Ovary (tissue), 9 donors: ENCODE data around the gene SEMA4B. TPM values are rescaled to one million over a fixed set of nuclear protein-coding genes. Genes with fewer than 3 reads are reported as not detected.

Experiments used
- DNase-seq, 5 donors: peaks; one replicate each; pipeline ENCODE4 v3.0.0-alpha.2; 2019 to 2020
- H3K27ac ChIP-seq, 2 donors: fragments of 200-600 bp; one replicate each; pipeline versions ENCODE4 v1.5.1 to v1.8.0; 2019 to 2022
- H3K27me3 ChIP-seq: fragments of 200-600 bp; one replicate; pipeline ENCODE4 v1.8.0; 2022
- H3K36me3 ChIP-seq: fragments of 200-600 bp; sonication (generic); one replicate; pipeline ENCODE4 v1.5.1; 2019
- H3K4me1 ChIP-seq: one replicate; pipeline ENCODE4 v1.8.1; 2013; ENCODE audit warnings: mild to moderate bottlenecking, moderate library complexity; ENCODE audit not compliant: insufficient read depth
- H3K4me3 ChIP-seq: fragments of 200-600 bp; sonication (generic); one replicate; pipeline ENCODE4 v1.5.1; 2017
- H3K9me3 ChIP-seq, 2 donors: fragments of 200-600 bp in 1 of 2; sonication (generic) in 1 of 2; one replicate each; pipeline versions ENCODE4 v1.5.1 to v1.8.1; 2013 to 2019; ENCODE audit warnings: mild to moderate bottlenecking in 1 of 2, moderate library complexity in 1 of 2
- CTCF ChIP-seq, 3 donors: fragments of 450-650 bp in 2 of 3; fragments of 200-600 bp in 1 of 3; IDR thresholded peaks; one replicate each; pipeline versions ENCODE4 v1.5.1 to v1.8.0; 2016 to 2022; ENCODE audit warnings: antibody characterized with exemption in 3 of 3, mild to moderate bottlenecking in 1 of 3
- EP300 ChIP-seq: sonication (generic); formaldehyde crosslinking; IDR thresholded peaks from one replicate; pipeline ENCODE4 v1.6.1; 2017; ENCODE audit warnings: antibody characterized with exemption
- POLR2A ChIP-seq: fragments of 450-650 bp; IDR thresholded peaks from one replicate; pipeline ENCODE4 v1.6.1; 2017; ENCODE audit warnings: antibody characterized with exemption, mild to moderate bottlenecking, moderate library complexity
- WGBS, 3 donors: extraction: QIAGEN DNeasy Blood & Tissue Kit in 1 of 3; methylation state at CpG; one replicate each; pipeline versions ENCODE4 v1.1.5 to v1.1.7; 2013 to 2017; 5-methylcytosine and 5-hydroxymethylcytosine counted together
- intact Hi-C, 4 donors: fragments of 100-400 bp; cut with DNase I; formaldehyde crosslinking; loops; one replicate each; pipeline versions ENCODE4 v1.11.0 to v1.15.1; 2022 to 2023
- polyA plus RNA-seq, 2 donors: library from polyadenylated mRNA; stranded (reverse); fragments of 200-250 nt in 1 of 2; fragments of 350-450 nt in 1 of 2; fragmentation: Illumina TruSeq in 1 of 2; extraction: RNeasy Lipid Tissue Mini Kit (QIAGEN cat#74804) in 1 of 2; gene quantifications; one replicate each; pipeline ENCODE4 v1.2.3, GENCODE V29; 2013 to 2014
- total RNA-seq, 7 donors: library from RNA; depleted of rRNA in 2 of 7; stranded (reverse); fragments of >200 nt in 2 of 7; fragmentation: NEBNext Ultra II Directional in 3 of 7; extraction: Animal tissue kit (Norgen Biotek cat#: 25700) in 3 of 7; gene quantifications; one replicate each; pipeline versions ENCODE4 v1.1.0 to v1.2.4, GENCODE V29; 2016 to 2023
- donor health status: DM: no; HTN: no; CAD: no; lungs with moderate emphysema.
- donor health status: DM: no; HTN: no; CAD: no.
- donor health status: Bipolar disorder and iron deficiency.
- donor health status: DM: yes; HTN: yes; CAD: no.
- donor health status: DM: no; HTN: no; CAD: no.
- donor health status: DM: yes; HTN: yes; CAD: no.

SEMA4B gene
- total and polyA plus RNA-seq, 9 donors: 12.4 to 83.8 (median 33.2) TPM

- Histone ChIP-seq H3K4me1 (no peaks in the 10 kb centered on the region), H3K4me3 (no peak overlapping the region), H3K36me3 (no peaks in the 10 kb centered on the region), H3K27ac (no peak overlapping the region), H3K27me3 (no peaks in the 10 kb centered on the region), H3K9me3 (no peaks in the 10 kb centered on the region)
- TF ChIP-seq EP300: no peak
- TF ChIP-seq POLR2A: no peak
- no peak for DNase-seq
- WGBS, 3 donors: 91 to 94% (median 93%) methylated on average over 11 of the region's 11 CpGs
- intact Hi-C loops: no loop called here
Measured at GRCh38 chr15:90213818-90214204, 12.7 kb downstream of the SEMA4B start.

GRCh38 chr15:90214553-90215196 lies 13.5 kb downstream of the SEMA4B start:
- TF ChIP-seq EP300: no peak
- no peak for TF ChIP-seq CTCF (IDR thresholded peaks at IDR 0.05)
- no peak for TF ChIP-seq POLR2A
- Histone ChIP-seq H3K27ac (no peak overlapping the region), H3K4me1 (no peaks in the 10 kb centered on the region), H3K36me3 (no peaks in the 10 kb centered on the region), H3K4me3 (no peak overlapping the region), H3K9me3 (no peaks in the 10 kb centered on the region), H3K27me3 (no peaks in the 10 kb centered on the region)
- WGBS, 3 donors: 50 to 66% (median 60%) methylated on average over 8 of the region's 8 CpGs
- DNase-seq: no peak
- intact Hi-C loops: no loop called here

GRCh38 chr15:90217671-90218394 lies 16.7 kb downstream of the SEMA4B start:
- TF ChIP-seq EP300 (no peak), POLR2A (no peak), CTCF (IDR thresholded peaks at IDR 0.05) (no peak)
- 84 to 87% (median 85%) methylated on average over 9 of the region's 9 CpGs for WGBS, 3 donors
- H3K9me3 ChIP-seq: no peaks in the 10 kb centered on the region
- H3K4me1 ChIP-seq: no peaks in the 10 kb centered on the region
- no peaks in the 10 kb centered on the region for H3K36me3 ChIP-seq
- intact Hi-C loops: no loop called here
- H3K27ac ChIP-seq: no peak overlapping the region
- H3K4me3 ChIP-seq: no peak overlapping the region
- H3K27me3 ChIP-seq: no peaks in the 10 kb centered on the region
- no peak for DNase-seq

- Histone ChIP-seq H3K27me3 (no peaks in the 10 kb centered on the region), H3K9me3 (no peaks in the 10 kb centered on the region), H3K4me3 (no peak overlapping the region), H3K27ac (no peak overlapping the region), H3K36me3 (no peaks in the 10 kb centered on the region), H3K4me1 (no peaks in the 10 kb centered on the region)
- TF ChIP-seq CTCF (IDR thresholded peaks at IDR 0.05) (peak; percentile 39 to 42 (median 41)), EP300 (no peak)
- WGBS, 3 donors: 72 to 73% (median 73%) methylated on average over 16 to 17 of the region's 17 CpGs
- DNase-seq: peak in 2 of 5 donors; percentile 40 to 66
- intact Hi-C loops: loop anchor here in 2 of 4 donors (10.0 kb wide), 3 partner anchors 135 to 325 kb away; partner anchors contain the start of gene AP3S2 (in 1 of the 2)
Measured at GRCh38 chr15:90219421-90220141, 18.5 kb downstream of the SEMA4B start.
